ENCODE results near the gene TINCR. TPM values are rescaled to one million over a fixed set of nuclear protein-coding genes. Genes with fewer than 3 reads are reported as not detected.

Gene TINCR
- polyA plus RNA-seq, 4 donors: 0.09 to 1.3 (median 1.1) TPM

- DNase-seq (ENCODE audit: low read depth in 4 of 4, low spot score in 3 of 4): no peak
Observed at GRCh38 chr19:5520501-5520900, 47.3 kb downstream of the TINCR start.

GRCh38 chr19:5519076-5519475, 48.7 kb downstream of the TINCR start:
- no peak for DNase-seq (ENCODE audit: low read depth in 4 of 4, low spot score in 3 of 4)

GRCh38 chr19:5515737-5516136, 52.0 kb downstream of the TINCR start:
- no peak for DNase-seq (ENCODE audit: low read depth in 4 of 4, low spot score in 3 of 4)

GRCh38 chr19:5514001-5514400, 53.8 kb downstream of the TINCR start:
- no peak for DNase-seq (ENCODE audit: low read depth in 4 of 4, low spot score in 3 of 4)

GRCh38 chr19:5512715-5513114, 55.0 kb downstream of the TINCR start:
- DNase-seq (ENCODE audit: low read depth in 4 of 4, low spot score in 3 of 4): no peak

Other genes starting within 250 kb of the TINCR start
- 10 to 100 TPM; 45.8 to 90.4 (median 64.2) TPM for gene PTPRS, start 227.1 kb downstream of the TINCR start, polyA plus RNA-seq (ENCODE audit: insufficient read length in 4 of 4)
- not detected for gene ZNRF4, start 112.5 kb downstream of the TINCR start, polyA plus RNA-seq (ENCODE audit: insufficient read length in 4 of 4)
- gene SAFB2, start 54.8 kb upstream of the TINCR start, polyA plus RNA-seq (ENCODE audit: insufficient read length in 4 of 4): 100 to 1,000 TPM in 1 of 4 donors, 10 to 100 TPM in 3; 53.4 to 119 (median 73.4) TPM
- gene SAFB, start 55.1 kb upstream of the TINCR start, polyA plus RNA-seq (ENCODE audit: insufficient read length in 4 of 4): 100 to 1,000 TPM; 111 to 190 (median 171) TPM
- 10 to 100 TPM; 29.7 to 63.3 (median 35.6) TPM for gene MICOS13, start 112.6 kb upstream of the TINCR start, polyA plus RNA-seq (ENCODE audit: insufficient read length in 4 of 4)
- 10 to 100 TPM in 1 of 4 donors, 1 to 10 TPM in 3; 7.3 to 17.4 (median 8.8) TPM for gene HSD11B1L, start 113.1 kb upstream of the TINCR start, polyA plus RNA-seq (ENCODE audit: insufficient read length in 4 of 4)
- 100 to 1,000 TPM; 484 to 769 (median 619) TPM for gene RPL36, start 122.3 kb upstream of the TINCR start, polyA plus RNA-seq (ENCODE audit: insufficient read length in 4 of 4)
- 10 to 100 TPM; 33.0 to 61.4 (median 45.0) TPM for gene LONP1, start 152.2 kb upstream of the TINCR start, polyA plus RNA-seq (ENCODE audit: insufficient read length in 4 of 4)
- not detected for gene CATSPERD, start 152.7 kb upstream of the TINCR start, polyA plus RNA-seq (ENCODE audit: insufficient read length in 4 of 4)
- gene PRR22, start 216.8 kb upstream of the TINCR start, polyA plus RNA-seq (ENCODE audit: insufficient read length in 4 of 4): 1 to 10 TPM; 1.7 to 4.4 (median 2.3) TPM
- 10 to 100 TPM; 16.1 to 33.3 (median 24.3) TPM for gene DUS3L, start 223.2 kb upstream of the TINCR start, polyA plus RNA-seq (ENCODE audit: insufficient read length in 4 of 4)
- gene NRTN, start 237.1 kb upstream of the TINCR start, polyA plus RNA-seq (ENCODE audit: insufficient read length in 4 of 4): 1 to 10 TPM in 3 of 4 donors, under 1 TPM in 1; 1.00 to 3.4 (median 2.4) TPM